WTC11 (cell line): ENCODE results near the gene TRABD. TPM values are rescaled to one million over a fixed set of nuclear protein-coding genes. Genes with fewer than 3 reads are reported as not detected.

Experiments used
- ATAC-seq: fragments of 200-7000 bp; cut with Tn5 transposase; 2 replicates; pipeline ENCODE4 v1.10.0; 2021; ENCODE audit warnings: mild to moderate bottlenecking, moderate library complexity
- CTCF ChIA-PET: fragments of 300-600 bp; sonication (Branson Sonifier 250); formaldehyde crosslinking; loops from one replicate; lab custom pipeline; 2021; ENCODE audit warnings: antibody characterized with exemption; lab: Charles Lee
- POLR2A ChIA-PET: fragments of 350-600 bp; sonication (Branson Sonifier 250); formaldehyde crosslinking; loops from one replicate; lab custom pipeline; 2021; ENCODE audit warnings: antibody characterized with exemption; lab: Charles Lee
- DNase-seq: peaks from one replicate; pipeline ENCODE4 v3.0.0; 2021; ENCODE audit warnings: low spot score
- H3K27ac Mint-ChIP-seq: 2 replicates; pipeline ENCODE4 v1.8.0; 2021; ENCODE audit warnings: mixed read lengths
- H3K27me3 Mint-ChIP-seq: 2 replicates; pipeline ENCODE4 v1.8.0; 2021; ENCODE audit warnings: low read depth, mild to moderate bottlenecking, moderate library complexity, mixed read lengths
- H3K36me3 Mint-ChIP-seq: 2 replicates; pipeline ENCODE4 v1.8.0; 2021; ENCODE audit warnings: mixed read lengths
- H3K4me1 Mint-ChIP-seq: 2 replicates; pipeline ENCODE4 v1.8.0; 2022; ENCODE audit warnings: mixed read lengths
- H3K4me3 Mint-ChIP-seq: 2 replicates; pipeline ENCODE4 v1.8.0; 2021; ENCODE audit warnings: mild to moderate bottlenecking, moderate library complexity, mixed read lengths
- H3K9me3 Mint-ChIP-seq: 2 replicates; pipeline ENCODE4 v1.8.0; 2021; ENCODE audit warnings: mixed read lengths
- ARID4B ChIP-seq: sonication (generic); formaldehyde crosslinking; IDR thresholded peaks from 2 replicates; pipeline ENCODE4 v1.8.0; 2023; ENCODE audit warnings: missing genetic modification reagents, mild to moderate bottlenecking, borderline replicate concordance
- CBFB ChIP-seq: sonication (generic); formaldehyde crosslinking; IDR thresholded peaks from 2 replicates; pipeline ENCODE4 v1.8.1; 2022; ENCODE audit warnings: mild to moderate bottlenecking, low read depth, missing genetic modification reagents
- CREB1 ChIP-seq: sonication (generic); formaldehyde crosslinking; IDR thresholded peaks from 2 replicates; pipeline ENCODE4 v1.8.0; 2023; ENCODE audit warnings: mild to moderate bottlenecking, missing genetic modification reagents
- FOXK1 ChIP-seq: sonication (generic); formaldehyde crosslinking; IDR thresholded peaks from 2 replicates; pipeline ENCODE4 v1.8.0; 2022; ENCODE audit warnings: mild to moderate bottlenecking, moderate library complexity, missing genetic modification reagents
- GTF2I ChIP-seq: fragments of 250-450 bp; sonication (Bioruptor Pico); conservative IDR thresholded peaks from 2 replicates; pipeline ENCODE4 v1.4.0; 2021; ENCODE audit warnings: mild to moderate bottlenecking
- MXD4 ChIP-seq: fragments of 250-450 bp; sonication (Bioruptor Pico); IDR thresholded peaks from 2 replicates; pipeline ENCODE4 v1.8.0; 2021; ENCODE audit warnings: mild to moderate bottlenecking, moderate library complexity, borderline replicate concordance
- SOX15 ChIP-seq: fragments of 250-450 bp; sonication (Bioruptor Pico); IDR thresholded peaks from 2 replicates; pipeline ENCODE4 v1.9.0; 2021; ENCODE audit warnings: mild to moderate bottlenecking
- SP1 ChIP-seq: sonication (generic); formaldehyde crosslinking; conservative IDR thresholded peaks from 2 replicates; pipeline ENCODE4 v1.8.1; 2022; ENCODE audit warnings: missing genetic modification reagents
- total RNA-seq: library from RNA; stranded (reverse); gene quantifications from 3 replicates; pipeline ENCODE4 v1.2.3, GENCODE V29; 2021
- TF ChIP-seq, protein P1 (sequence below): sonication (generic); formaldehyde crosslinking; IDR thresholded peaks from 2 replicates; pipeline ENCODE4 v1.8.0; 2023; ENCODE audit warnings: missing genetic modification reagents
- TF ChIP-seq, protein P2 (sequence below): fragments of 250-450 bp; sonication (Bioruptor Pico); IDR thresholded peaks from 2 replicates; pipeline ENCODE4 v1.9.0; 2021; ENCODE audit warnings: mild to moderate bottlenecking
- TF ChIP-seq, protein P3 (sequence below): sonication (generic); formaldehyde crosslinking; IDR thresholded peaks from 2 replicates; pipeline ENCODE4 v1.8.1; 2023; ENCODE audit warnings: mild to moderate bottlenecking, missing genetic modification reagents, moderate library complexity
- TF ChIP-seq, protein P4 (sequence below): sonication (generic); formaldehyde crosslinking; IDR thresholded peaks from 2 replicates; pipeline ENCODE4 v1.8.0; 2022; ENCODE audit warnings: missing genetic modification reagents

The TRABD gene
- total RNA-seq, 1 experiment from 2014 or later: 90.4 TPM

DNA sequence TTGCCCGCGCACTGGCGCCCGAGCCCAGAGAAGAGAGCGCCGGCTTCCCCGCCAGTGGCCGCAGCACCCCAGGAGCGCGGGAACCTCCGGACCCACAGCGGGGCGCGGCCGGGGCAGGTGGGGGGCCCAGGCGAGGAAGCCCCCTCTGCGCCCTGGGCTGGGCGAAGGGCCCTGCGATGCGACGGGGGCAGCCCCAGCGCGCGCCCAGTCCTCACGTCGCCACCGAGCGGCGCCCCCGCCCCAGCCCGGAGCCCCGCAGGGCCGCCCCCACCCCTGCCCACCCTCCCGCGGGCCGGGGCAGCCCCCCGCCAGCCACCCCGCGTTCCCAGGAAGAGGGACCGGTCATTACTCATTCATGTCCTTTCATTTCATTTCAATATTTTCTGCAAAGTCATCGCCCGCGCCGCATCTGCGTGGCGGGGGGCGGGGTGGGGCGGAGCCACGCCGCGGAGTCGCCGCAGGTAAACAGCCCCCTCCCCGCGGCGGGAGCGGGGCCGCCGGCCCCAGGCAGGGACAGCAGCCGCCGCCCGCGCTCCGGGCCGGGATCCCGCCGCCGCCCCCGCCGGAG, 15.9 kb upstream of the TRABD start:
- ChIA-PET CTCF (interaction anchor here (1.5 kb wide), 1 partner anchor 67 kb away, joined by 7 read pairs; no protein-coding TSS in a partner anchor), POLR2A (no interaction called here)
- Mint-ChIP-seq H3K9me3 (no peaks in the 10 kb centered on the region), H3K27me3 (peaks cover 25% of the 10 kb centered on the region), H3K36me3 (no peaks in the 10 kb centered on the region), H3K4me1 (peaks cover 3% of the 10 kb centered on the region; the same call in 1 of the 2 replicates), H3K27ac (no peak overlapping the region), H3K4me3 (peak overlapping the region; percentile 52)
- no peak for DNase-seq
- TF ChIP-seq SOX15: no peak
- TF ChIP-seq CBFB (CRISPR knock-in tag): no peak
- TF ChIP-seq, protein P1, sequence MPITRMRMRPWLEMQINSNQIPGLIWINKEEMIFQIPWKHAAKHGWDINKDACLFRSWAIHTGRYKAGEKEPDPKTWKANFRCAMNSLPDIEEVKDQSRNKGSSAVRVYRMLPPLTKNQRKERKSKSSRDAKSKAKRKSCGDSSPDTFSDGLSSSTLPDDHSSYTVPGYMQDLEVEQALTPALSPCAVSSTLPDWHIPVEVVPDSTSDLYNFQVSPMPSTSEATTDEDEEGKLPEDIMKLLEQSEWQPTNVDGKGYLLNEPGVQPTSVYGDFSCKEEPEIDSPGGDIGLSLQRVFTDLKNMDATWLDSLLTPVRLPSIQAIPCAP (CRISPR knock-in tag): no peak
- peak; percentile 26; the same call in 1 of the 2 replicates for TF ChIP-seq SP1 (CRISPR knock-in tag)
- TF ChIP-seq FOXK1 (CRISPR knock-in tag): peak; percentile 73; the same call in 1 of the 2 replicates
- peak; percentile 35 for ATAC-seq

DNA sequence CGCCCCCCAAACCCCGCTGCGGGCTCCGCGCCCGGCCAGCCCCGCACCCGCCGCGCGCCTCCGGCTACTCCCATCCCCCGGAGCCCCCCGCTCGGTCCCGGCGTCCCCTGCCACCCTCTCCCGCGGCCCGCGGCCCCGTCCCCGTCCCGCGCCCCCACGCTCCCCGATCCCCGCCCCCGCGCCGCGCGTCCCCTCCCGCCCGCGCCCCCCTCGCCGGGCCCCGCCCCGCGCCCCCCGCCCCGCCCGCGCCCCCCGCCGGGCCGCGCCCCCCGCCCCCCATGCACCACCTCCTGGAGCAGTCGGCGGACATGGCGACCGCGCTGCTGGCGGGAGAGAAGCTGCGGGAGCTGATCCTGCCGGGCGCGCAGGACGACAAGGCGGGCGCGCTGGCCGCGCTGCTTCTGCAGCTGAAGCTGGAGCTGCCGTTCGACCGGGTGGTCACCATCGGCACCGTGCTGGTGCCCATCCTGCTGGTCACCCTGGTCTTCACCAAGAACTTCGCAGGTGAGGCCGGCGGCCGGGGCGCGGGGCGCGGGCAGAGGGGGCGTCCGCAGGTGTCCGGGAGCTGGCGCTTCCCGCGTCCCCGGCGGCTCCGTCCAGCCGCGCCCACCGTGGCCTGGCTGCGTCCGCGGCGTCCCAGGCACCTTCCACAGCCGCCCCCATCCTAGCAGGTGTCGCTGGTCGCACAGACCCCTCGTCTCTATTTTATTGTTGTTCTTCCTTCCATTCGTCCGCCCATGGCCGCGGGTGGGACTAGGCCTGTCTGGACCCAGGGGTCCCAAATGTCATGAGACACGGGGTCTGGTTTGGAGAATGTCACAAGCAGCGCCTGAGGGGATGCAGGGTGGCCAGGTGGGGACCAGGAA, 15.0 kb upstream of the TRABD start, which contains the start of gene PANX2:
Gene PANX2 (plus strand): TSS at position 279 of the 866 bp plus-strand sequence. CDS start 0 bp downstream, at position 279.
- H3K9me3 Mint-ChIP-seq: no peaks in the 10 kb centered on the region
- H3K36me3 Mint-ChIP-seq: no peaks in the 10 kb centered on the region
- TF ChIP-seq CREB1 (CRISPR knock-in tag): no peak
- TF ChIP-seq, protein P2, sequence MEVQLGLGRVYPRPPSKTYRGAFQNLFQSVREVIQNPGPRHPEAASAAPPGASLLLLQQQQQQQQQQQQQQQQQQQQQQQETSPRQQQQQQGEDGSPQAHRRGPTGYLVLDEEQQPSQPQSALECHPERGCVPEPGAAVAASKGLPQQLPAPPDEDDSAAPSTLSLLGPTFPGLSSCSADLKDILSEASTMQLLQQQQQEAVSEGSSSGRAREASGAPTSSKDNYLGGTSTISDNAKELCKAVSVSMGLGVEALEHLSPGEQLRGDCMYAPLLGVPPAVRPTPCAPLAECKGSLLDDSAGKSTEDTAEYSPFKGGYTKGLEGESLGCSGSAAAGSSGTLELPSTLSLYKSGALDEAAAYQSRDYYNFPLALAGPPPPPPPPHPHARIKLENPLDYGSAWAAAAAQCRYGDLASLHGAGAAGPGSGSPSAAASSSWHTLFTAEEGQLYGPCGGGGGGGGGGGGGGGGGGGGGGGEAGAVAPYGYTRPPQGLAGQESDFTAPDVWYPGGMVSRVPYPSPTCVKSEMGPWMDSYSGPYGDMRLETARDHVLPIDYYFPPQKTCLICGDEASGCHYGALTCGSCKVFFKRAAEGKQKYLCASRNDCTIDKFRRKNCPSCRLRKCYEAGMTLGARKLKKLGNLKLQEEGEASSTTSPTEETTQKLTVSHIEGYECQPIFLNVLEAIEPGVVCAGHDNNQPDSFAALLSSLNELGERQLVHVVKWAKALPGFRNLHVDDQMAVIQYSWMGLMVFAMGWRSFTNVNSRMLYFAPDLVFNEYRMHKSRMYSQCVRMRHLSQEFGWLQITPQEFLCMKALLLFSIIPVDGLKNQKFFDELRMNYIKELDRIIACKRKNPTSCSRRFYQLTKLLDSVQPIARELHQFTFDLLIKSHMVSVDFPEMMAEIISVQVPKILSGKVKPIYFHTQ (CRISPR knock-in tag): no peak
- TF ChIP-seq FOXK1 (CRISPR knock-in tag): no peak
- TF ChIP-seq, protein P3, sequence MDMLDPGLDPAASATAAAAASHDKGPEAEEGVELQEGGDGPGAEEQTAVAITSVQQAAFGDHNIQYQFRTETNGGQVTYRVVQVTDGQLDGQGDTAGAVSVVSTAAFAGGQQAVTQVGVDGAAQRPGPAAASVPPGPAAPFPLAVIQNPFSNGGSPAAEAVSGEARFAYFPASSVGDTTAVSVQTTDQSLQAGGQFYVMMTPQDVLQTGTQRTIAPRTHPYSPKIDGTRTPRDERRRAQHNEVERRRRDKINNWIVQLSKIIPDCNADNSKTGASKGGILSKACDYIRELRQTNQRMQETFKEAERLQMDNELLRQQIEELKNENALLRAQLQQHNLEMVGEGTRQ: no peak
- no peak for TF ChIP-seq MXD4 (CRISPR knock-in tag)
- TF ChIP-seq, protein P4, sequence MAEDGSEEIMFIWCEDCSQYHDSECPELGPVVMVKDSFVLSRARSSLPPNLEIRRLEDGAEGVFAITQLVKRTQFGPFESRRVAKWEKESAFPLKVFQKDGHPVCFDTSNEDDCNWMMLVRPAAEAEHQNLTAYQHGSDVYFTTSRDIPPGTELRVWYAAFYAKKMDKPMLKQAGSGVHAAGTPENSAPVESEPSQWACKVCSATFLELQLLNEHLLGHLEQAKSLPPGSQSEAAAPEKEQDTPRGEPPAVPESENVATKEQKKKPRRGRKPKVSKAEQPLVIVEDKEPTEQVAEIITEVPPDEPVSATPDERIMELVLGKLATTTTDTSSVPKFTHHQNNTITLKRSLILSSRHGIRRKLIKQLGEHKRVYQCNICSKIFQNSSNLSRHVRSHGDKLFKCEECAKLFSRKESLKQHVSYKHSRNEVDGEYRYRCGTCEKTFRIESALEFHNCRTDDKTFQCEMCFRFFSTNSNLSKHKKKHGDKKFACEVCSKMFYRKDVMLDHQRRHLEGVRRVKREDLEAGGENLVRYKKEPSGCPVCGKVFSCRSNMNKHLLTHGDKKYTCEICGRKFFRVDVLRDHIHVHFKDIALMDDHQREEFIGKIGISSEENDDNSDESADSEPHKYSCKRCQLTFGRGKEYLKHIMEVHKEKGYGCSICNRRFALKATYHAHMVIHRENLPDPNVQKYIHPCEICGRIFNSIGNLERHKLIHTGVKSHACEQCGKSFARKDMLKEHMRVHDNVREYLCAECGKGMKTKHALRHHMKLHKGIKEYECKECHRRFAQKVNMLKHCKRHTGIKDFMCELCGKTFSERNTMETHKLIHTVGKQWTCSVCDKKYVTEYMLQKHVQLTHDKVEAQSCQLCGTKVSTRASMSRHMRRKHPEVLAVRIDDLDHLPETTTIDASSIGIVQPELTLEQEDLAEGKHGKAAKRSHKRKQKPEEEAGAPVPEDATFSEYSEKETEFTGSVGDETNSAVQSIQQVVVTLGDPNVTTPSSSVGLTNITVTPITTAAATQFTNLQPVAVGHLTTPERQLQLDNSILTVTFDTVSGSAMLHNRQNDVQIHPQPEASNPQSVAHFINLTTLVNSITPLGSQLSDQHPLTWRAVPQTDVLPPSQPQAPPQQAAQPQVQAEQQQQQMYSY: peak; percentile 33; the same call in 1 of the 2 replicates
- no peak for TF ChIP-seq ARID4B (CRISPR knock-in tag)
- TF ChIP-seq GTF2I (CRISPR knock-in tag): no peak
- no peak within 1 kb of the TSS for H3K27ac Mint-ChIP-seq
- peaks cover 3% of the 10 kb centered on the region; the same call in 1 of the 2 replicates for H3K4me1 Mint-ChIP-seq
- CTCF ChIA-PET: interaction anchor here (0.8 to 1.5 kb wide), 6 partner anchors 19 to 140 kb away, joined by 3 to 8 read pairs (median 4); no protein-coding TSS in a partner anchor
- ATAC-seq: peak; percentile 33
- POLR2A ChIA-PET: no interaction called here
- peaks cover 25% of the 10 kb centered on the region for H3K27me3 Mint-ChIP-seq
- H3K4me3 Mint-ChIP-seq: peak within 1 kb of the TSS; percentile 80
- DNase-seq: peak; percentile 44
